Neural progenitor cell (in vitro differentiated cells): ENCODE results near the gene FAIM2. TPM values are rescaled to one million over a fixed set of nuclear protein-coding genes. Genes with fewer than 3 reads are reported as not detected.

Source experiments
- DNase-seq: peaks from one replicate; pipeline ENCODE4 v3.0.0-alpha.2; 2016; ENCODE audit warnings: low spot score
- H2AFZ ChIP-seq: fragments of 200-600 bp; sonication (generic); replicated peaks from 2 replicates; pipeline ENCODE4 v1.6.1; 2016; ENCODE audit warnings: antibody characterized with exemption
- H3F3A ChIP-seq: fragments of 200-600 bp; sonication (generic); 2 replicates; pipeline ENCODE4 v1.6.1; 2016; ENCODE audit warnings: antibody characterized with exemption, low read depth
- H3K27ac ChIP-seq: fragments of 200-600 bp; sonication (generic); 2 replicates; pipeline ENCODE4 v1.5.1; 2016; ENCODE audit warnings: mild to moderate bottlenecking
- H3K27me3 ChIP-seq: fragments of 200-600 bp; sonication (generic); 2 replicates; pipeline ENCODE4 v1.6.1; 2016; ENCODE audit warnings: mild to moderate bottlenecking, moderate library complexity
- H3K36me3 ChIP-seq: fragments of 200-600 bp; sonication (generic); 2 replicates; pipeline ENCODE4 v1.5.1; 2016
- H3K4me1 ChIP-seq: fragments of 200-600 bp; sonication (generic); 2 replicates; pipeline ENCODE4 v1.6.1; 2016; ENCODE audit warnings: mixed run types
- H3K4me2 ChIP-seq: fragments of 200-600 bp; sonication (generic); 2 replicates; pipeline ENCODE4 v1.6.1; 2016
- H3K4me3 ChIP-seq: fragments of 200-600 bp; sonication (generic); 2 replicates; pipeline ENCODE4 v1.5.1; 2016
- H3K79me2 ChIP-seq: fragments of 200-600 bp; sonication (generic); 2 replicates; pipeline ENCODE4 v1.6.1; 2016; ENCODE audit warnings: low read depth
- H3K9ac ChIP-seq: fragments of 200-600 bp; sonication (generic); 2 replicates; pipeline ENCODE4 v1.6.1; 2016
- H3K9me3 ChIP-seq: fragments of 200-600 bp; sonication (generic); 2 replicates; pipeline ENCODE4 v1.5.1; 2016; ENCODE audit warnings: low read depth
- H4K20me1 ChIP-seq: fragments of 200-600 bp; sonication (generic); 2 replicates; pipeline ENCODE4 v1.6.1; 2016; ENCODE audit warnings: low read depth
- H3K27ac Mint-ChIP-seq: 3 replicates; pipeline ENCODE4 v1.8.0; 2021; ENCODE audit warnings: mixed read lengths
- H3K27me3 Mint-ChIP-seq: 2 replicates; pipeline ENCODE4 v1.8.0; 2022; ENCODE audit warnings: low read depth, mild to moderate bottlenecking, inconsistent platforms, moderate library complexity, mixed read lengths; ENCODE audit not compliant: insufficient read depth
- H3K36me3 Mint-ChIP-seq: 3 replicates; pipeline ENCODE4 v1.8.0; 2021; ENCODE audit warnings: mixed read lengths
- H3K4me1 Mint-ChIP-seq: 3 replicates; pipeline ENCODE4 v1.8.0; 2021; ENCODE audit warnings: mixed read lengths
- H3K4me3 Mint-ChIP-seq: 3 replicates; pipeline ENCODE4 v1.8.0; 2021; ENCODE audit warnings: mild to moderate bottlenecking, moderate library complexity, mixed read lengths
- H3K9me3 Mint-ChIP-seq: 3 replicates; pipeline ENCODE4 v1.8.0; 2020; ENCODE audit warnings: mixed read lengths
- CTCF ChIP-seq: fragments of 200-600 bp; sonication (generic); IDR thresholded peaks from 2 replicates; pipeline ENCODE4 v1.5.1; 2017; ENCODE audit warnings: antibody characterized with exemption, mild to moderate bottlenecking
- EZH2 ChIP-seq: fragments of 200-600 bp; sonication (generic); IDR thresholded peaks from 2 replicates; pipeline ENCODE4 v1.6.1; 2017; ENCODE audit warnings: antibody characterized with exemption, mild to moderate bottlenecking, moderate library complexity
- EZH2phosphoT487 ChIP-seq: fragments of 200-600 bp; sonication (generic); IDR thresholded peaks from 2 replicates; pipeline ENCODE4 v1.6.1; 2017; ENCODE audit warnings: antibody characterized with exemption
- total RNA-seq: library from RNA; depleted of rRNA; stranded (reverse); fragments of >200 nt; gene quantifications from 2 replicates; pipeline ENCODE4 v1.2.3, GENCODE V29; 2015; ENCODE audit warnings: low replicate concordance

FAIM2 gene
- 0.39 and 1.2 TPM in 2 replicates for total RNA-seq

GRCh38 chr12:49903700-49904423 lies at the start of gene FAIM2:
Gene FAIM2, minus strand, starts transcription at chr12:49903900. Its CDS starts 108 bp downstream, at chr12:49903792.
- Histone ChIP-seq H3K4me1 (peaks cover 14% of the 10 kb centered on the region), H2AFZ (peak within 1 kb of the TSS; percentile 98), H3K36me3 (no peaks in the 10 kb centered on the region), H4K20me1 (no peaks in the 10 kb centered on the region), H3K9me3 (no peaks in the 10 kb centered on the region), H3K27me3 (peaks cover 22% of the 10 kb centered on the region), H3K4me2 (peak within 1 kb of the TSS; percentile 77), H3K9ac (no peak within 1 kb of the TSS), H3K27ac (no peak within 1 kb of the TSS), H3K79me2 (no peaks in the 10 kb centered on the region), H3F3A (peaks cover 15% of the 10 kb centered on the region), H3K4me3 (peak within 1 kb of the TSS; percentile 40)
- peak within 1 kb of the TSS; percentile 75 for H3K4me3 Mint-ChIP-seq
- no peaks in the 10 kb centered on the region for H3K36me3 Mint-ChIP-seq
- peaks cover 9% of the 10 kb centered on the region for H3K27me3 Mint-ChIP-seq
- peak within 1 kb of the TSS; percentile 79 for H3K27ac Mint-ChIP-seq
- H3K4me1 Mint-ChIP-seq: peaks cover 24% of the 10 kb centered on the region
- peak; percentile 62 for DNase-seq
- TF ChIP-seq CTCF (no peak), EZH2 (no peak), EZH2phosphoT487 (no peak)
- no peaks in the 10 kb centered on the region for H3K9me3 Mint-ChIP-seq

GRCh38 chr12:49953151-49953550 lies 49.5 kb upstream of the FAIM2 start:
- Histone ChIP-seq H3F3A (no peaks in the 10 kb centered on the region), H3K79me2 (no peaks in the 10 kb centered on the region), H3K27ac (no peak overlapping the region), H3K36me3 (no peaks in the 10 kb centered on the region), H3K4me2 (no peak overlapping the region), H2AFZ (no peak overlapping the region), H3K4me1 (peaks cover 8% of the 10 kb centered on the region), H3K4me3 (no peak overlapping the region), H3K9ac (no peak overlapping the region), H3K9me3 (no peaks in the 10 kb centered on the region), H3K27me3 (peaks cover 35% of the 10 kb centered on the region), H4K20me1 (no peaks in the 10 kb centered on the region)
- Mint-ChIP-seq H3K36me3 (no peaks in the 10 kb centered on the region), H3K4me3 (no peak overlapping the region), H3K27ac (no peak overlapping the region), H3K4me1 (peaks cover 10% of the 10 kb centered on the region), H3K27me3 (peaks cover 13% of the 10 kb centered on the region), H3K9me3 (no peaks in the 10 kb centered on the region)
- TF ChIP-seq EZH2phosphoT487 (no peak), CTCF (no peak), EZH2 (no peak)
- DNase-seq: no peak

- H3K4me3 Mint-ChIP-seq: no peak overlapping the region
- no peaks in the 10 kb centered on the region for H4K20me1 ChIP-seq
- DNase-seq: no peak
- peaks cover 10% of the 10 kb centered on the region for H3K4me1 Mint-ChIP-seq
- H3K4me3 ChIP-seq: no peak overlapping the region
- TF ChIP-seq EZH2: no peak
- TF ChIP-seq CTCF: no peak
- no peak for TF ChIP-seq EZH2phosphoT487
- H3K9ac ChIP-seq: no peak overlapping the region
- no peaks in the 10 kb centered on the region for H3K9me3 ChIP-seq
- peaks cover 29% of the 10 kb centered on the region for H3K27me3 ChIP-seq
- no peaks in the 10 kb centered on the region for H3K36me3 Mint-ChIP-seq
- H3K36me3 ChIP-seq: no peaks in the 10 kb centered on the region
- no peaks in the 10 kb centered on the region for H3K79me2 ChIP-seq
- no peak overlapping the region for H2AFZ ChIP-seq
- no peak overlapping the region for H3K4me2 ChIP-seq
- H3K27me3 Mint-ChIP-seq: peaks cover 11% of the 10 kb centered on the region
- peaks cover 8% of the 10 kb centered on the region for H3K4me1 ChIP-seq
- no peaks in the 10 kb centered on the region for H3K9me3 Mint-ChIP-seq
- no peaks in the 10 kb centered on the region for H3F3A ChIP-seq
- no peak overlapping the region for H3K27ac ChIP-seq
- no peak overlapping the region for H3K27ac Mint-ChIP-seq
These were observed 48.8 kb upstream of the FAIM2 start for GRCh38 chr12:49952391-49953055.
